ENCODE results near the gene PNPT1. TPM values are rescaled to one million over a fixed set of nuclear protein-coding genes. Genes with fewer than 3 reads are reported as not detected.
A peak's percentile ranks its signal among the peaks of the same experiment; 100 is the strongest.
"Not testable (repeated sequence)": the region's sequence is repeated elsewhere in the genome, so short reads cannot be mapped to it uniquely, and the experiment has no call there.

PNPT1 gene
- 10 to 100 TPM; 24.2 to 52.4 TPM for total RNA-seq

- H3K4me3 Mint-ChIP-seq: peak within 1 kb of the TSS; percentile 95
- H3K9me3 Mint-ChIP-seq: no peaks in the 10 kb centered on the region
- H3K36me3 Mint-ChIP-seq (ENCODE audit: low read depth): peaks cover 33% of the 10 kb centered on the region
- peak within 1 kb of the TSS; percentile 94 for H3K27ac Mint-ChIP-seq
- H3K4me1 Mint-ChIP-seq: peaks cover 10% of the 10 kb centered on the region
- peak; percentile 100 for ATAC-seq (replicated peaks)
- H3K27me3 Mint-ChIP-seq: no peaks in the 10 kb centered on the region
Observed at GRCh38 chr2:55693181-55694125, at the start of gene PNPT1. Gene PNPT1, minus strand, starts transcription at chr2:55693844. Its CDS starts 21 bp downstream, at chr2:55693823.

GRCh38 chr2:55742996-55743395, 49.4 kb upstream of the PNPT1 start:
- no peak overlapping the region for H3K27ac Mint-ChIP-seq
- H3K27me3 Mint-ChIP-seq: peaks cover 26% of the 10 kb centered on the region
- no peak overlapping the region for H3K4me3 Mint-ChIP-seq

GRCh38 chr2:55736019-55736536, 42.4 kb upstream of the PNPT1 start:
- not testable (repeated sequence) for H3K9me3 Mint-ChIP-seq; H3K27ac Mint-ChIP-seq; ATAC-seq (replicated peaks); H3K4me1 Mint-ChIP-seq; H3K27me3 Mint-ChIP-seq; H3K4me3 Mint-ChIP-seq; H3K36me3 Mint-ChIP-seq (ENCODE audit: low read depth)

More at GRCh38 chr2:55742996-55743395, 49.4 kb upstream of the PNPT1 start:
- Mint-ChIP-seq H3K36me3 (ENCODE audit: low read depth) (no peaks in the 10 kb centered on the region), H3K4me1 (no peaks in the 10 kb centered on the region), H3K9me3 (no peaks in the 10 kb centered on the region)
- no peak for ATAC-seq (replicated peaks)

GRCh38 chr2:55734726-55735125, 41.1 kb upstream of the PNPT1 start:
- H3K4me3 Mint-ChIP-seq: no peak overlapping the region
- no peaks in the 10 kb centered on the region for H3K36me3 Mint-ChIP-seq (ENCODE audit: low read depth)
- no peaks in the 10 kb centered on the region for H3K4me1 Mint-ChIP-seq
- no peaks in the 10 kb centered on the region for H3K9me3 Mint-ChIP-seq
- H3K27me3 Mint-ChIP-seq: no peaks in the 10 kb centered on the region
- ATAC-seq (replicated peaks): no peak
- no peak overlapping the region for H3K27ac Mint-ChIP-seq

- no peak overlapping the region for H3K27ac Mint-ChIP-seq
- H3K4me1 Mint-ChIP-seq: no peaks in the 10 kb centered on the region
- ATAC-seq (replicated peaks): no peak
- no peaks in the 10 kb centered on the region for H3K36me3 Mint-ChIP-seq (ENCODE audit: low read depth)
- H3K27me3 Mint-ChIP-seq: no peaks in the 10 kb centered on the region
- no peaks in the 10 kb centered on the region for H3K9me3 Mint-ChIP-seq
- H3K4me3 Mint-ChIP-seq: no peak overlapping the region
Observed at GRCh38 chr2:55733335-55733734, 39.7 kb upstream of the PNPT1 start.

GRCh38 chr2:55732854-55733253, 39.2 kb upstream of the PNPT1 start:
- Mint-ChIP-seq H3K4me3 (no peak overlapping the region), H3K9me3 (no peaks in the 10 kb centered on the region), H3K4me1 (no peaks in the 10 kb centered on the region), H3K27me3 (peaks cover 3% of the 10 kb centered on the region), H3K27ac (no peak overlapping the region), H3K36me3 (ENCODE audit: low read depth) (no peaks in the 10 kb centered on the region)
- ATAC-seq (replicated peaks): no peak

GRCh38 chr2:55729136-55729685, 35.6 kb upstream of the PNPT1 start:
- Mint-ChIP-seq H3K4me1 (no peaks in the 10 kb centered on the region), H3K27me3 (peaks cover 3% of the 10 kb centered on the region), H3K36me3 (ENCODE audit: low read depth) (no peaks in the 10 kb centered on the region), H3K4me3 (no peak overlapping the region), H3K27ac (no peak overlapping the region), H3K9me3 (no peaks in the 10 kb centered on the region)
- no peak for ATAC-seq (replicated peaks)

GRCh38 chr2:55721596-55722215, 28.1 kb upstream of the PNPT1 start:
- Mint-ChIP-seq H3K36me3 (ENCODE audit: low read depth) (no peaks in the 10 kb centered on the region), H3K27me3 (no peaks in the 10 kb centered on the region), H3K27ac (no peak overlapping the region), H3K4me3 (no peak overlapping the region), H3K9me3 (no peaks in the 10 kb centered on the region), H3K4me1 (no peaks in the 10 kb centered on the region)
- no peak for ATAC-seq (replicated peaks)

- ATAC-seq (replicated peaks): no peak
- Mint-ChIP-seq H3K9me3 (no peaks in the 10 kb centered on the region), H3K4me1 (no peaks in the 10 kb centered on the region), H3K27ac (no peak overlapping the region), H3K27me3 (peaks cover 5% of the 10 kb centered on the region), H3K36me3 (ENCODE audit: low read depth) (no peaks in the 10 kb centered on the region), H3K4me3 (no peak overlapping the region)
Observed at GRCh38 chr2:55720417-55720816, 26.8 kb upstream of the PNPT1 start.

GRCh38 chr2:55719852-55720251, 26.2 kb upstream of the PNPT1 start:
- Mint-ChIP-seq H3K9me3 (no peaks in the 10 kb centered on the region), H3K36me3 (ENCODE audit: low read depth) (no peaks in the 10 kb centered on the region), H3K27me3 (peaks cover 5% of the 10 kb centered on the region), H3K4me1 (no peaks in the 10 kb centered on the region), H3K4me3 (no peak overlapping the region), H3K27ac (no peak overlapping the region)
- no peak for ATAC-seq (replicated peaks)

- H3K36me3 Mint-ChIP-seq (ENCODE audit: low read depth): no peaks in the 10 kb centered on the region
Observed at GRCh38 chr2:55718165-55719008, 24.7 kb upstream of the PNPT1 start.

GRCh38 chr2:55715626-55716025, 22.0 kb upstream of the PNPT1 start:
- Mint-ChIP-seq H3K9me3 (no peaks in the 10 kb centered on the region), H3K4me3 (no peak overlapping the region), H3K27me3 (peaks cover 12% of the 10 kb centered on the region), H3K36me3 (ENCODE audit: low read depth) (no peaks in the 10 kb centered on the region), H3K4me1 (no peaks in the 10 kb centered on the region), H3K27ac (no peak overlapping the region)
- ATAC-seq (replicated peaks): no peak

More at GRCh38 chr2:55718165-55719008, 24.7 kb upstream of the PNPT1 start:
- Mint-ChIP-seq H3K27me3 (peaks cover 6% of the 10 kb centered on the region), H3K9me3 (no peaks in the 10 kb centered on the region), H3K4me1 (no peaks in the 10 kb centered on the region), H3K4me3 (no peak overlapping the region), H3K27ac (no peak overlapping the region)
- no peak for ATAC-seq (replicated peaks)

GRCh38 chr2:55715178-55715577, 21.5 kb upstream of the PNPT1 start:
- peaks cover 12% of the 10 kb centered on the region for H3K27me3 Mint-ChIP-seq
- not testable (repeated sequence) for H3K4me3 Mint-ChIP-seq; ATAC-seq (replicated peaks); H3K4me1 Mint-ChIP-seq; H3K27ac Mint-ChIP-seq; H3K9me3 Mint-ChIP-seq; H3K36me3 Mint-ChIP-seq (ENCODE audit: low read depth)

- H3K4me1 Mint-ChIP-seq: no peaks in the 10 kb centered on the region
- peaks cover 12% of the 10 kb centered on the region for H3K27me3 Mint-ChIP-seq
- H3K27ac Mint-ChIP-seq: no peak overlapping the region
- H3K4me3 Mint-ChIP-seq: no peak overlapping the region
- no peaks in the 10 kb centered on the region for H3K9me3 Mint-ChIP-seq
- no peak for ATAC-seq (replicated peaks)
- no peaks in the 10 kb centered on the region for H3K36me3 Mint-ChIP-seq (ENCODE audit: low read depth)
Observed at GRCh38 chr2:55712477-55713060, 18.9 kb upstream of the PNPT1 start.

All from activated T-helper 17 cell treated with anti-CD3 and anti-CD28 coated beads, Interleukin-2, amount 50 U/mL, for 72 hours (primary cell).